ENCODE measurements around the gene MAP4K2.

DNA sequence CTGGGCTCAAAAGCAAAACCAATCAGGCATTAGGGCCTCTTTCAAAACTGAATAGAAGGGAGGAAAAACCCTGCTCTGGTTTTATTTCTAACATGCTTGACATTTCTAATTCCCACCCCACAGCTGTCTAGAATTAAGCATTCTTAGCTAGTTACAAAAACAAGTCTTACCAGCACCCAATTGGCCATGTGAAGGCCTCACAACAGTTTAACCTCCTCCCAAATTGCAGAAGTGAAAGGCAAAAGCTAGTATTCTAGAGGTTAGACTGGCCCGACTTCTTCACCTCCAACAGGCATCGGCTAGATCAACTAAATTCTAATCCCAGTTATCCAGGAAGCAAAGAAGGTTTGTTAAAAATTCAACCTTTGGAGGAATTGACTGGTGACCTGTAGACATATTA, 31.2 kb downstream of the MAP4K2 start:
- TF ChIP-seq, protein P1, sequence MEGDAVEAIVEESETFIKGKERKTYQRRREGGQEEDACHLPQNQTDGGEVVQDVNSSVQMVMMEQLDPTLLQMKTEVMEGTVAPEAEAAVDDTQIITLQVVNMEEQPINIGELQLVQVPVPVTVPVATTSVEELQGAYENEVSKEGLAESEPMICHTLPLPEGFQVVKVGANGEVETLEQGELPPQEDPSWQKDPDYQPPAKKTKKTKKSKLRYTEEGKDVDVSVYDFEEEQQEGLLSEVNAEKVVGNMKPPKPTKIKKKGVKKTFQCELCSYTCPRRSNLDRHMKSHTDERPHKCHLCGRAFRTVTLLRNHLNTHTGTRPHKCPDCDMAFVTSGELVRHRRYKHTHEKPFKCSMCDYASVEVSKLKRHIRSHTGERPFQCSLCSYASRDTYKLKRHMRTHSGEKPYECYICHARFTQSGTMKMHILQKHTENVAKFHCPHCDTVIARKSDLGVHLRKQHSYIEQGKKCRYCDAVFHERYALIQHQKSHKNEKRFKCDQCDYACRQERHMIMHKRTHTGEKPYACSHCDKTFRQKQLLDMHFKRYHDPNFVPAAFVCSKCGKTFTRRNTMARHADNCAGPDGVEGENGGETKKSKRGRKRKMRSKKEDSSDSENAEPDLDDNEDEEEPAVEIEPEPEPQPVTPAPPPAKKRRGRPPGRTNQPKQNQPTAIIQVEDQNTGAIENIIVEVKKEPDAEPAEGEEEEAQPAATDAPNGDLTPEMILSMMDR (conservative IDR thresholded peaks at IDR 0.05) = no peak
- TF ChIP-seq EZH2 (IDR thresholded peaks at IDR 0.05; ENCODE audit: low read depth) = no peak
